GM12864 (cell line): Measurements from ENCODE around the gene LRRFIP1.

Source experiments
- DNase-seq: peaks from one replicate; pipeline ENCODE4 v3.0.0-alpha.2; 2011; ENCODE audit warnings: low read depth
- H3K4me3 ChIP-seq: 2 replicates; pipeline ENCODE4 v1.5.1; 2011; ENCODE audit warnings: mild to moderate bottlenecking, low read depth, low read length, control low read depth
- CTCF ChIP-seq: IDR thresholded peaks from 2 replicates; pipeline ENCODE4 v1.5.1; 2011; ENCODE audit warnings: low read depth, mild to moderate bottlenecking, moderate library complexity, low read length, control low read depth, inconsistent platforms; ENCODE audit errors: missing control alignments

Gene LRRFIP1

GRCh38 chr2:237667893-237668292 lies 40.5 kb downstream of the LRRFIP1 start:
- DNase-seq, result no peak
- H3K4me3 ChIP-seq, result no peak overlapping the region
- TF ChIP-seq CTCF, result no peak

- no peak overlapping the region for H3K4me3 ChIP-seq
- no peak for TF ChIP-seq CTCF
- no peak for DNase-seq
These were observed 41.1 kb downstream of the LRRFIP1 start for GRCh38 chr2:237668440-237668839.

GRCh38 chr2:237669283-237669627 lies 41.9 kb downstream of the LRRFIP1 start:
- DNase-seq, result no peak
- TF ChIP-seq CTCF, result no peak
- no peak overlapping the region for H3K4me3 ChIP-seq

- no peak for TF ChIP-seq CTCF
- DNase-seq, result peak; percentile 65
- no peak overlapping the region for H3K4me3 ChIP-seq
These were observed 42.4 kb downstream of the LRRFIP1 start for GRCh38 chr2:237669628-237670392.

- H3K4me3 ChIP-seq, result no peak overlapping the region
- TF ChIP-seq CTCF, result no peak
- DNase-seq, result no peak
These were observed 43.3 kb downstream of the LRRFIP1 start for GRCh38 chr2:237670641-237671040.

- H3K4me3 ChIP-seq, result no peak overlapping the region
- no peak for TF ChIP-seq CTCF
- no peak for DNase-seq
These were observed 44.2 kb downstream of the LRRFIP1 start for GRCh38 chr2:237671466-237672138.

GRCh38 chr2:237672731-237673129 lies 45.3 kb downstream of the LRRFIP1 start:
- DNase-seq, result no peak
- no peak for TF ChIP-seq CTCF
- no peak overlapping the region for H3K4me3 ChIP-seq
